NCI-H748 (cell line): ENCODE measurements around the gene SPDYA.
"Not testable (repeated sequence)": the region's sequence is repeated elsewhere in the genome, so short reads cannot be mapped to it uniquely, and the experiment has no call there.

Experiments used
- DNase-seq: peaks from one replicate; lab custom pipeline; 2025; ENCODE audit not compliant: unreplicated experiment; lab: John Stamatoyannopoulos, UW

The SPDYA gene

GRCh38 chr2:28810384-28811285, at the start of gene SPDYA:
Gene SPDYA (plus strand): TSS chr2:28810834. CDS start chr2:28816015, 5,181 bp downstream.
- DNase-seq, result peak; percentile 77

GRCh38 chr2:28761420-28761819, 49.2 kb upstream of the SPDYA start:
- no peak for DNase-seq

GRCh38 chr2:28764909-28765711, 45.5 kb upstream of the SPDYA start:
- DNase-seq, result no peak

- DNase-seq, result no peak
Observed at GRCh38 chr2:28766070-28766469, 44.6 kb upstream of the SPDYA start.

- no peak for DNase-seq
Observed at GRCh38 chr2:28767337-28767736, 43.3 kb upstream of the SPDYA start.

GRCh38 chr2:28768422-28768821, 42.2 kb upstream of the SPDYA start:
- no peak for DNase-seq

- no peak for DNase-seq
Observed at GRCh38 chr2:28768952-28769351, 41.7 kb upstream of the SPDYA start.

GRCh38 chr2:28772351-28772750, 38.3 kb upstream of the SPDYA start:
- DNase-seq, result no peak

GRCh38 chr2:28776471-28776870, 34.2 kb upstream of the SPDYA start:
- DNase-seq, result no peak

GRCh38 chr2:28778392-28778791, 32.2 kb upstream of the SPDYA start:
- DNase-seq, result no peak

- DNase-seq, result no peak
Observed at GRCh38 chr2:28779001-28779400, 31.6 kb upstream of the SPDYA start.

GRCh38 chr2:28780496-28780895, 30.1 kb upstream of the SPDYA start:
- no peak for DNase-seq

- DNase-seq, result no peak
Observed at GRCh38 chr2:28782423-28782822, 28.2 kb upstream of the SPDYA start.

- not testable (repeated sequence) for DNase-seq
Observed at GRCh38 chr2:28784570-28784969, 26.1 kb upstream of the SPDYA start.

GRCh38 chr2:28796620-28797019, 14.0 kb upstream of the SPDYA start:
- no peak for DNase-seq

GRCh38 chr2:28801726-28802125, 8.9 kb upstream of the SPDYA start:
- DNase-seq, result no peak

GRCh38 chr2:28802975-28803429, 7.6 kb upstream of the SPDYA start:
- no peak for DNase-seq

- DNase-seq, result peak; percentile 28
Observed at GRCh38 chr2:28809927-28810326, 707 bp upstream of the SPDYA start.

GRCh38 chr2:28818053-28818452, 7.4 kb downstream of the SPDYA start:
- no peak for DNase-seq

- peak; percentile 15 for DNase-seq
Observed at GRCh38 chr2:28821295-28821958, 10.8 kb downstream of the SPDYA start.

GRCh38 chr2:28822036-28822435, 11.4 kb downstream of the SPDYA start:
- no peak for DNase-seq
